GM12801 (cell line): ENCODE results near the gene GPRC5D.

Experiments
- TF ChIP-seq, protein P1 (sequence below): IDR thresholded peaks from one replicate; pipeline ENCODE4 v1.5.1; 2011; ENCODE audit warnings: control low read depth; ENCODE audit not compliant: insufficient read length; ENCODE audit errors: extremely low read depth

The GPRC5D gene

DNA sequence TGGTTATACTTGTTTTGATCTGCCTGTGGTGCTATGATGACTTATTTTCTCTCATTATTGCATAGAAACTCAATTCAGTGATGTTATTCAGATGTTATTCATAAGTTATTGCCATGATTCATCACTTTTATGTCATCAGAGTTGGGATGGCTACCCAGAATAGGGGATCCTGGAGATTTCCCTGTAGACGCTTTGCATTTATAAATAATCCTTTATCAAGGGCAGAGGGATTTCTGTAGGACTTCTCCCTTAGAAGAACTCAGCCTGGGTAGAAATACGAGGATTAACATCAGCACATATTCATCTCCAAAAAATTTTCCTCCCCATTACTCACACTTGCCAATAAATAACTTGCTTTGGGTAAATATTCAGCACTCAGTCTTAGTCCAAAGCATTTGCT, 55.7 kb downstream of the GPRC5D start:
- TF ChIP-seq, protein P1, sequence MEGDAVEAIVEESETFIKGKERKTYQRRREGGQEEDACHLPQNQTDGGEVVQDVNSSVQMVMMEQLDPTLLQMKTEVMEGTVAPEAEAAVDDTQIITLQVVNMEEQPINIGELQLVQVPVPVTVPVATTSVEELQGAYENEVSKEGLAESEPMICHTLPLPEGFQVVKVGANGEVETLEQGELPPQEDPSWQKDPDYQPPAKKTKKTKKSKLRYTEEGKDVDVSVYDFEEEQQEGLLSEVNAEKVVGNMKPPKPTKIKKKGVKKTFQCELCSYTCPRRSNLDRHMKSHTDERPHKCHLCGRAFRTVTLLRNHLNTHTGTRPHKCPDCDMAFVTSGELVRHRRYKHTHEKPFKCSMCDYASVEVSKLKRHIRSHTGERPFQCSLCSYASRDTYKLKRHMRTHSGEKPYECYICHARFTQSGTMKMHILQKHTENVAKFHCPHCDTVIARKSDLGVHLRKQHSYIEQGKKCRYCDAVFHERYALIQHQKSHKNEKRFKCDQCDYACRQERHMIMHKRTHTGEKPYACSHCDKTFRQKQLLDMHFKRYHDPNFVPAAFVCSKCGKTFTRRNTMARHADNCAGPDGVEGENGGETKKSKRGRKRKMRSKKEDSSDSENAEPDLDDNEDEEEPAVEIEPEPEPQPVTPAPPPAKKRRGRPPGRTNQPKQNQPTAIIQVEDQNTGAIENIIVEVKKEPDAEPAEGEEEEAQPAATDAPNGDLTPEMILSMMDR: no peak

DNA sequence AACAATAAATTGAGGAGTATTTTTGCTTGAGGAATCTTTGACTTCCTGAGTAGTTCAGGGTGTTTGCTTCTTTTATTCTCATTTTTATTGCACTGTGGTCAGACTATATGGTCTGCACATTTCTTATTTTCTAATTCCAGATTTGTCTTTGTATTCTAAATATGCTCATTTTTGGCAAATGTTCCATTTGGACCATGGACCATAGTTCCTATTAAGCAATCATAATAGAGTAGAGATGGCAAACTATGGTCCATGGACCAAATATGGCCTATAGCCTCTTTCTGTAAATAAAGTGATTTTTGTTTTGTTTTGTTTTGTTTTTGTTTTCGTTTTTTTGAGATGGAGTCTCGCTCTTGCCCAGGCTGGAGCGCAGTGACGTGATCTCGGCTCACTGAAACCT, 58.5 kb downstream of the GPRC5D start:
- TF ChIP-seq, protein P1: no peak

DNA sequence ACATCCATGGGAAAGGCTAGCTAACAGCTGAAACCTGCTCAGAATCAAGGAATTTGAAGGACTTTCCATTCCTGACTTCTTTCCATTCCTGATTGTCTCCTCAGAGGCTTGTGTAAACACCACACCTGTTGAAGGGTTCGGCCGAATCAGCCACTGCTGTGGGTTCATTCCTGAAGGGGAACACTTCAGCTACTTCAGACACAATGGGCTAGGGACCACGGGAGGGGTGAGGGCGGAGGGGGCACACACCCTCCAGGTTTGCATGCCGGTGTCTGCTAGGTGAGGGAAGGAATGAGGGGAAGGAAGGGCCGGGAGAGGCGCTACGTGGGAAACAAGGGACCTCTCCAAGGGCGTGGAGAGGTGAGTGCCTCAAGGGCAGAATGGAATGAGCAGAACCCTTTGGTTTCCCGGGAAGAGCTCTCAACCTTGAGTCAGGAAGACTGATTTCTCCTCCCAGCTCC, 59.3 kb downstream of the GPRC5D start:
- TF ChIP-seq, protein P1: no peak

DNA sequence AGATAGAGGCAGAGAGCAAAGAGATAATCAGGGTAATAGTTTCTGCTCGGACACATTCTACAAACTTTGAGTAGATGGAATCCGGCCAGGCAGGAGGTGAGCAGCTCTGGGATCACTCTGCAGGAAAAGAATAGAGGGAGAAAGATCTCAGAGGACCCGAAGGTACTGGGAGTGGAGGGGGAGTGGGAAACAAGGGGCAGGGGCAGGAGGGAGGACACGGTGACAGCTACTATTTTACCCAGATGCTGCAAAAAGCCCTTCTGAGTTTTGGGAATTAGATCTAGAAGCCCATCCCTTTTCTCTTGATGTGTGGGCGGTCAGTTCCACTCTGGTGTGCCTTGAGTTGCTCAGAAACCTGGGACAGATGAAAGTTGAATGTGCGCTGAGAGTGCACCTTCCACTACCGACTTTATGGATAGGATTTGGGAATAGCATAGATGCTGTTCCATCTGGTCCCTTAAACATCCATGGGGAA, 60.1 kb downstream of the GPRC5D start:
- TF ChIP-seq, protein P1: no peak

DNA sequence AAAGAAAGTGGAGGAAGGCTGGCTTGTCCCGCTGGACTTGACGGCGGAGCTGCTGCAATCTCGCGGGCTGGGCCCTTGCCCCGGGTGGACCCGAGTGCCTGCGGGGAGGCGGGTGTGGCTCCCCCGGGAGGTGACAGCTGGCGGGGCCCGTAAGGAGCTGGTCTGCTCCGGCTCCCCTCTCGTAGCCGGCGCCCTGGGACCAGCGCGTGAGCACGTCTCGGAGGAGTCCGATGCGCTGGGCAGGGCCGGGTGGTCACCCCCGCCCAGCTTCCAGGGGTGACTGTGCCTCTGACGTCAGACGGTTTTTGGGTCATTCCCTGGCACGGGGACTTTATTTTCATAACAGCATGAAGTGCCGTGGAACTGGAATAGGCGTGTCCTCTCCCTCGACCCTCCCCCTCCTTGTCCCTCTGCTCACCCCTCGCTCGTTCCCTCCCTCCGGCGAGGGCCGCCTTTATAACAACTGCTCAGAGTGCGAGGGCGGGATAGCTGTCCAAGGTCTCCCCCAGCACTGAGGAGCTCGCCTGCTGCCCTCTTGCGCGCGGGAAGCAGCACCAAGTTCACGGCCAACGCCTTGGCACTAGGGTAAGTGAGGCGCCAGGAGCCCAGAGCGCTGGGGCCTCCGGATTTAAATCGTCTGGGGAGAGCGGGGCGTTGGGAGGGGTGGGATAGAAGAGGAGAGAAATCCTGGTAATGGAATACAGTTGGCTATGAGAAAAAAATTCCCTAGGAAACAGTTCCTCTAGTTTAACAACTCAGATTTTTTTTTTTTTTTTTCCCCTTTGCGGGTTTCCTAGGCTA, 60.7 kb downstream of the GPRC5D start, which contains the start of gene GPRC5A:
Gene GPRC5A (plus strand): TSS at position 483 of the 801 bp plus-strand sequence. CDS start 16,688 bp downstream, outside the sequence.
- TF ChIP-seq, protein P1: no peak
